ENCODE measurements around the gene TMEM255B. TPM values are rescaled to one million over a fixed set of nuclear protein-coding genes. Genes with fewer than 3 reads are reported as not detected.
"Not testable (repeated sequence)": the region's sequence is repeated elsewhere in the genome, so short reads cannot be mapped to it uniquely, and the experiment has no call there.

Gene TMEM255B
- total RNA-seq, 1 experiment from 2014 or later: 0.86 TPM

DNA sequence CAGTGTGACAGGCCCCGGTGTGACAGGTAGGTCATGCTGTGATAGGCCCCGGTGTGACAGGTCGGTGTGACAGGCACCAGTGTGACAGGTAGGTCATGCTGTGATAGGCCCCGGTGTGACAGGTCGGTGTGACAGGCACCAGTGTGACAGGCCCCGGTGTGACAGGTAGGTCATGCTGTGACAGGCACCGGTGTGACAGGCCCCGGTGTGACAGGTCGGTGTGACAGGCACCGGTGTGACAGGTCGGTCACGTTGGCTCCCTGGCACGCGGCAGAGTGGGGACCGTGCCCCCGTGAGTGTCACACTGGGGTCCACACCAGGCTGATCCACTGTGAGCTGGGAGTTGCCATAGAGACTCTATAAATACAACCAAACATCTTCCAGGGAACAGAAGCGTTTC, 75.0 kb downstream of the TMEM255B start:
- H3K4me2 ChIP-seq (ENCODE audit: low read depth, low read length, poor library complexity, severe bottlenecking); H3K27ac ChIP-seq (ENCODE audit: low read length); H3K4me1 ChIP-seq (ENCODE audit: low read length); H3K27me3 ChIP-seq (ENCODE audit: low read length); H2AFZ ChIP-seq (ENCODE audit: low read length); DNase-seq; H3K9me2 ChIP-seq (replicated peaks; ENCODE audit: insufficient read depth, low read length); H3K9ac ChIP-seq (ENCODE audit: low read length); H3K79me2 ChIP-seq (ENCODE audit: low read length); H3K4me3 ChIP-seq (ENCODE audit: low read length); H3K9me3 ChIP-seq (ENCODE audit: low read length); H3K36me3 ChIP-seq (ENCODE audit: insufficient read depth, low read length): not testable (repeated sequence)
- H4K20me1 ChIP-seq (ENCODE audit: insufficient read depth, low read depth, low read length): peaks cover 31% of the 10 kb centered on the region

- DNase-seq: no peak
- H3K9ac ChIP-seq (ENCODE audit: low read length): no peak overlapping the region
- H3K9me2 ChIP-seq (replicated peaks; ENCODE audit: insufficient read depth, low read length): no peaks in the 10 kb centered on the region
- H3K36me3 ChIP-seq (ENCODE audit: insufficient read depth, low read length): no peaks in the 10 kb centered on the region
- no peaks in the 10 kb centered on the region for H3K79me2 ChIP-seq (ENCODE audit: low read length)
- H3K27me3 ChIP-seq (ENCODE audit: low read length): no peaks in the 10 kb centered on the region
- no peak overlapping the region for H3K4me3 ChIP-seq (ENCODE audit: low read length)
- H3K27ac ChIP-seq (ENCODE audit: low read length): no peak overlapping the region
- H2AFZ ChIP-seq (ENCODE audit: low read length): no peak overlapping the region
- H3K4me1 ChIP-seq (ENCODE audit: low read length): no peaks in the 10 kb centered on the region
- peaks cover 27% of the 10 kb centered on the region for H4K20me1 ChIP-seq (ENCODE audit: insufficient read depth, low read depth, low read length)
- no peaks in the 10 kb centered on the region for H3K9me3 ChIP-seq (ENCODE audit: low read length)
- no peak overlapping the region for H3K4me2 ChIP-seq (ENCODE audit: low read depth, low read length, poor library complexity, severe bottlenecking)
Observed at GRCh38 chr13:113834496-113835200, 75.6 kb downstream of the TMEM255B start.

- Histone ChIP-seq H3K4me2 (ENCODE audit: low read depth, low read length, poor library complexity, severe bottlenecking) (no peak overlapping the region), H3K27me3 (ENCODE audit: low read length) (no peaks in the 10 kb centered on the region), H3K79me2 (ENCODE audit: low read length) (no peaks in the 10 kb centered on the region), H3K36me3 (ENCODE audit: insufficient read depth, low read length) (no peaks in the 10 kb centered on the region), H3K4me1 (ENCODE audit: low read length) (no peaks in the 10 kb centered on the region), H3K9me2 (replicated peaks; ENCODE audit: insufficient read depth, low read length) (no peaks in the 10 kb centered on the region), H4K20me1 (ENCODE audit: insufficient read depth, low read depth, low read length) (peaks cover 33% of the 10 kb centered on the region; the same call in 1 of the 2 replicates), H2AFZ (ENCODE audit: low read length) (no peak overlapping the region), H3K9ac (ENCODE audit: low read length) (no peak overlapping the region), H3K27ac (ENCODE audit: low read length) (no peak overlapping the region), H3K4me3 (ENCODE audit: low read length) (no peak overlapping the region), H3K9me3 (ENCODE audit: low read length) (no peaks in the 10 kb centered on the region)
- no peak for DNase-seq
Observed at GRCh38 chr13:113835461-113836270, 76.6 kb downstream of the TMEM255B start.

DNA sequence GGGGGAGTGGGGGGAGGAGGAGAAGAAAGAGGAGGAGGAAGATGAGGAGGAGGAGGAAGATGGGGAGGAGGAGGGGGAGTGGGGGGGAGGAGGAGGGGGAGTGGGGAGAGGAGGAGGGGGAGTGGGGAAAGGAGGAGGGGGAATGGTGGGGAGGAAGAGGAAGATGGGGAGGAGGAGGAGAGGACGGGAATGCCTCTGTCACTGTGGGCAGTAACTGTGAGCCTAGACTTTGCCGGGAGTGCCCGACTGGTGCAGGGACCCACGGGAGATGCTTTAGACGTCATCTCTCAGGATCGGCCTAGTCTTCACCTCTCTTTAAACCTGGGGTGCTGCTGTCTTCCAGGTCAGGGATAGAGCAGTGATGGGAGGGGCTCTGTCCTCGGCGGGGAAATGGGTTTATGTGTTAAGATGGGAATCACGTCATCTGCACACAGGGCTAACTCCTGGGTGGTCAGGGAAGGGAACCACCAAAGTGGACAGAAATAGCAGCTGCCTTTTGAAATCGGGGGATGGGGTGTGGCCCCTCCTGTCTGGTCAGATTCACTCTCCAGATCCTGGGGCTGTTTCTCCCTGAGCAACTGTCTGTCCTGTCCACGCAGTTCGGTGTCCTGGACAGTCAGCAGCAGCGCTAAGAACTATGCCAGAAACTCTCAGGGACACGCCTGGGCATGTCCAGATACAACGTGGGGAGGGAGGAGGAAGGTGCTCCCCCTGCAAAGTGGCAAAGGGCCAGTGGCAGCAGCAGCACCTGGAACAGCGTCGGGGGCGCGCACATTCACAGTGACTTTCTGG, 77.9 kb downstream of the TMEM255B start:
- H2AFZ ChIP-seq (ENCODE audit: low read length): no peak overlapping the region
- peaks cover 33% of the 10 kb centered on the region; the same call in 1 of the 2 replicates for H4K20me1 ChIP-seq (ENCODE audit: insufficient read depth, low read depth, low read length)
- no peaks in the 10 kb centered on the region for H3K9me2 ChIP-seq (replicated peaks; ENCODE audit: insufficient read depth, low read length)
- no peak overlapping the region for H3K4me3 ChIP-seq (ENCODE audit: low read length)
- no peaks in the 10 kb centered on the region for H3K79me2 ChIP-seq (ENCODE audit: low read length)
- no peak for DNase-seq
- no peak overlapping the region for H3K4me2 ChIP-seq (ENCODE audit: low read depth, low read length, poor library complexity, severe bottlenecking)
- H3K4me1 ChIP-seq (ENCODE audit: low read length): no peaks in the 10 kb centered on the region
- no peak overlapping the region for H3K27ac ChIP-seq (ENCODE audit: low read length)
- no peaks in the 10 kb centered on the region for H3K9me3 ChIP-seq (ENCODE audit: low read length)
- no peaks in the 10 kb centered on the region for H3K27me3 ChIP-seq (ENCODE audit: low read length)
- H3K9ac ChIP-seq (ENCODE audit: low read length): no peak overlapping the region
- H3K36me3 ChIP-seq (ENCODE audit: insufficient read depth, low read length): no peaks in the 10 kb centered on the region

GRCh38 chr13:113837560-113838355, 78.7 kb downstream of the TMEM255B start:
- no peaks in the 10 kb centered on the region for H3K4me1 ChIP-seq (ENCODE audit: low read length)
- no peaks in the 10 kb centered on the region for H3K27me3 ChIP-seq (ENCODE audit: low read length)
- H3K36me3 ChIP-seq (ENCODE audit: insufficient read depth, low read length): no peaks in the 10 kb centered on the region
- no peaks in the 10 kb centered on the region for H3K79me2 ChIP-seq (ENCODE audit: low read length)
- no peaks in the 10 kb centered on the region for H3K9me2 ChIP-seq (replicated peaks; ENCODE audit: insufficient read depth, low read length)
- H4K20me1 ChIP-seq (ENCODE audit: insufficient read depth, low read depth, low read length): peaks cover 31% of the 10 kb centered on the region; the same call in 1 of the 2 replicates
- DNase-seq: no peak
- H3K27ac ChIP-seq (ENCODE audit: low read length): no peak overlapping the region
- H3K9ac ChIP-seq (ENCODE audit: low read length): no peak overlapping the region
- no peaks in the 10 kb centered on the region for H3K9me3 ChIP-seq (ENCODE audit: low read length)
- no peak overlapping the region for H2AFZ ChIP-seq (ENCODE audit: low read length)
- H3K4me2 ChIP-seq (ENCODE audit: low read depth, low read length, poor library complexity, severe bottlenecking): no peak overlapping the region
- H3K4me3 ChIP-seq (ENCODE audit: low read length): no peak overlapping the region

- Histone ChIP-seq H3K9ac (ENCODE audit: low read length) (no peak overlapping the region), H3K4me1 (ENCODE audit: low read length) (no peaks in the 10 kb centered on the region), H2AFZ (ENCODE audit: low read length) (no peak overlapping the region), H3K36me3 (ENCODE audit: insufficient read depth, low read length) (no peaks in the 10 kb centered on the region), H3K9me2 (replicated peaks; ENCODE audit: insufficient read depth, low read length) (no peaks in the 10 kb centered on the region), H3K9me3 (ENCODE audit: low read length) (no peaks in the 10 kb centered on the region), H3K79me2 (ENCODE audit: low read length) (no peaks in the 10 kb centered on the region), H3K4me2 (ENCODE audit: low read depth, low read length, poor library complexity, severe bottlenecking) (no peak overlapping the region), H3K27me3 (ENCODE audit: low read length) (no peaks in the 10 kb centered on the region), H3K27ac (ENCODE audit: low read length) (no peak overlapping the region), H4K20me1 (ENCODE audit: insufficient read depth, low read depth, low read length) (peaks cover 35% of the 10 kb centered on the region; the same call in 1 of the 2 replicates), H3K4me3 (ENCODE audit: low read length) (no peak overlapping the region)
- DNase-seq: no peak
Observed at GRCh38 chr13:113838711-113839201, 79.7 kb downstream of the TMEM255B start.

GRCh38 chr13:113839536-113840204, 80.6 kb downstream of the TMEM255B start:
- DNase-seq: no peak
- H3K79me2 ChIP-seq (ENCODE audit: low read length): no peaks in the 10 kb centered on the region
- H3K27me3 ChIP-seq (ENCODE audit: low read length): no peaks in the 10 kb centered on the region
- H3K9me2 ChIP-seq (replicated peaks; ENCODE audit: insufficient read depth, low read length): no peaks in the 10 kb centered on the region
- no peak overlapping the region for H3K27ac ChIP-seq (ENCODE audit: low read length)
- no peak overlapping the region for H3K4me2 ChIP-seq (ENCODE audit: low read depth, low read length, poor library complexity, severe bottlenecking)
- H2AFZ ChIP-seq (ENCODE audit: low read length): no peak overlapping the region
- H3K9ac ChIP-seq (ENCODE audit: low read length): no peak overlapping the region
- H4K20me1 ChIP-seq (ENCODE audit: insufficient read depth, low read depth, low read length): peaks cover 37% of the 10 kb centered on the region; the same call in 1 of the 2 replicates
- no peaks in the 10 kb centered on the region for H3K9me3 ChIP-seq (ENCODE audit: low read length)
- no peaks in the 10 kb centered on the region for H3K36me3 ChIP-seq (ENCODE audit: insufficient read depth, low read length)
- H3K4me3 ChIP-seq (ENCODE audit: low read length): no peak overlapping the region
- H3K4me1 ChIP-seq (ENCODE audit: low read length): no peaks in the 10 kb centered on the region

All from Karpas-422 (cell line).